ENCODE data around the gene EDARADD.
"Not testable (repeated sequence)": the region's sequence is repeated elsewhere in the genome, so short reads cannot be mapped to it uniquely, and the experiment has no call there.

Gene EDARADD

GRCh38 chr1:236440373-236440772 lies 46.3 kb downstream of the EDARADD start:
- no peak for DNase-seq

GRCh38 chr1:236450779-236451178 lies 56.7 kb downstream of the EDARADD start:
- DNase-seq: no peak

DNA sequence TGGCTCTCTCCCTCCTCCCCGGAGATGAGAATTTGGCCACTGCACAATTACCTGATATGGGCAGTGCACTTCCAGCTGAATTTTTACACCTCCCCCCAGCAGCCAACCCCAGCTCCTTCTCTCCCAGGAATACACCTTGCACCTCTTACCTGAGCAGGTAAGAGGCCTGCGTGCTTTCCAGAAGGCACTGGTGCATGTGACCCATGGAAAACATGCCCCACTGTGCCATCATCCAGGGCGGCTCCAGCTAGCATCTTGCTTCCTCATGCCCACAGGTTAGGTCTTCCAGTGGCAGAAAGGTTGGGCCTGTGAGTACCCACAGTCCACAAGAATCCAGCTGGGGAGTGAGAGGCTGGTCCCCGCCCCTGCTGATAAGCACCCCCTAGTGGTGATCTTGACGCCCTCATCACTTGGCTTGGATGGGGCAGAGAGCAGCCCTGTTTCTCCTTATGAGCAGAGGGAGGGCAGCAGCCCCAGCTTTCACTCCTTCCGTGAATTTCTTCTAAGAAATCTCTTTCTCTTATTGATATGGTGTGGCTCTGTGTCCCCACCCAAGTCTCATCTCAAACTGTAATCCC lies 57.8 kb downstream of the EDARADD start:
- DNase-seq: peak; percentile 35

DNA sequence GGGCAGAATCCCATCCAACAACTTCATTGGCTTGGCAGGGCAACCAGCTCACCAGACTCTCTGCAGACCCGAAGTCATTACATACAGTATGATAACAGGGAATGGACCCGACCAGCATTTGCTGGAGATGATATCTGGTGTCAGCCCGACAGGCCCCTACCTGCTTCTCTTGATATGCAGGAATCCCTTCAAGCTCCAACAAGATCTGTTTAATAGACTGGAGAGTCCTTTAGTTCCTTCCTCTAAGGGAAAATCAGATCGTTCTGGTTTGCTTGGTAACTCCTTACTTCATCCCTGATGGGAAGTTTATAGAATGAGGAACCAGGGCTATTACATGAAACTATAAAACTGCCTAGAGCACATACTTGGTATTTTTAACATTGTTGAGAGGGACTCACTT lies 61.2 kb downstream of the EDARADD start:
- no peak for DNase-seq

GRCh38 chr1:236457775-236458174 lies 63.7 kb downstream of the EDARADD start:
- DNase-seq: no peak

- DNase-seq: no peak
Measured at GRCh38 chr1:236458996-236459395, 64.9 kb downstream of the EDARADD start.

DNA sequence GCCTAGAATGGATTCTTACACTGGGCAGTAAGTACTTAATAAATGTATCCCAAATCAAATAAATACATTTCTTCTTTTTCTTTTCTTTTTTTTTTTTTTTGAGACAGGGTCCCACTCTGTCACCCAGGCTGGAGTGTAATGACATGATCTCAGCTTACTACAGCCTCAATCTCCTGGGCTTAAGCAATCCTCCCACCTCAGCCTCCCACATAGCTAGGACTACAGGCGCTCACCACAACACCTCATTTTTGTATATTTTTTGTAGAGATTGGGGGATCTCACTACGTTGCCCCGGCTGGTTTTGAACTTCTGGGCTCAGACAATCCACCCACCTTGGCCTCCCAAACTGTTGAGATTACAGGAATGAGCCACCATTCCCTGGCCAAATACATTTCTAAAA lies 66.0 kb downstream of the EDARADD start:
- DNase-seq: no peak

DNA sequence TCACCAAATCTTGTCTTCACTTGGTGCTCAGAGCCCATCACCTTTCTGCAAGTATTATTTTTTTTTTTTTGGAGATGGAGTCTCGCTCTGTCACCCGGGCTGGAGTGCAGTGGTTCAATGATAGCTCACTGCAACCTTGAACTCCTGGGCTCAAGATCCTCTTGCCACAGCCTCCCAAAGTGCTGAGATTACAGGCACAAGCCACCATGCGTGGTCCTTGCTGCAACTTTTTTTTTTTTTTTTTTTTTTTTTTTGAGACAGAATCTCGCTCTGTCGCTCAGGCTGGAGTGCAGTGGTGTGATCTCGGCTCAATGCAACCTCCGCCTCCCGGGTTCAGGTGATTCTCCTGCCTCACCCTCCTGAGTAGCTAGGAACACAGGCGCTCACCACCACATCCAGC lies 70.1 kb downstream of the EDARADD start:
- not testable (repeated sequence) for DNase-seq

DNA sequence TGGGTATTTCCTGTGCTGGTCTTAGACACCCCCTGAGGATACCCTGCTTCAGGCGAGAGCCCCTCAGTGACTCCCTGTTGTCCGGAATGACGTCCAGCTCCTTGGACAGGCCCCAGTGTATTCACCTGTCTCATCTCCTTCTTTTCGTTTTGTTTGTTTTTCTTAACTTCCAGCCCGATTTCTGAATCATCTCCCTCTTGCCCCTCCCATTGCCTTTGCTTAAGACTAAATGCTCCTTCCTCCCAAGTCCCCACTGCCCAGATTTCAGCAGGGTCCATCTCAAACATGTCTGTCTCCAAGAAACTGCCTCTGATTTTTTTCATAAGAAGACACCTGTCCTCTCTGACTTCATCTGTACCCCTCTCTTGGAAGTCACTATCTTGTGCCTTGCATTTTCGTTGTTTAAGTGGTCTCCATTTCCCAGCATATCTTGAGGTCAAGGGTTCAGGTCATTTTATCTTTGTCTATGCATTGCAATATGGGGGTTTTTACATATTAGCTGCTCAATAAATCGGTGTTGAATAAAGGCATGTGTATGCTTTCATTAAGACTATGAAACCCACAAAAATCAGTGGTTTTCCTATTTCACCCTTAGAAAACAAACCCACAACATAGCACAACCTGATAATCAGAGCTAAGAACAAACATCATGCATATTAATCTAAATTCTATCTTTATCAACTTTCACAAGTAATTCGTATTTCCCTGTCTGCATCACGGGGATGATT lies 71.3 kb downstream of the EDARADD start:
- DNase-seq: no peak

GRCh38 chr1:236465959-236466303 lies 71.8 kb downstream of the EDARADD start:
- DNase-seq: no peak

GRCh38 chr1:236467327-236467641 lies 73.2 kb downstream of the EDARADD start:
- DNase-seq: no peak

DNA sequence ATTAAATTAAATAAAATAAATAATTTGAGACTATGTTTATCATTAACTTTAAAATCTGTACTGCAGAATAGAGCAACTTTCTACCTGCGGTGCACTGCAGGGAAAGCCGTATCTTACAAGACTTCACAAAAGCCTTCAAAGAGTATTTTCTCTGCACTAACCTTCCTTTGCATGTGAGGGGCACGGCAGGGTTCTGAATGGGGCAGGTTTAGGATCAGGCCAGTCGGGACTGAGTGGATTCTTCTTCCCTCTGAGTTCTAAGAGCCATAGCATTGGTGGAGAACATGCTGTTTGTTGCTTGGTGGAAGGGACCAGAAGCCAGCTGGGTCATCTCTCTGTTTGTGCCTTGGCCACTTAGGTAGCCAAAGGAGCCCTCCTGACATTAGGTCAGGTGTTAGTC lies 74.5 kb downstream of the EDARADD start:
- no peak for DNase-seq

DNA sequence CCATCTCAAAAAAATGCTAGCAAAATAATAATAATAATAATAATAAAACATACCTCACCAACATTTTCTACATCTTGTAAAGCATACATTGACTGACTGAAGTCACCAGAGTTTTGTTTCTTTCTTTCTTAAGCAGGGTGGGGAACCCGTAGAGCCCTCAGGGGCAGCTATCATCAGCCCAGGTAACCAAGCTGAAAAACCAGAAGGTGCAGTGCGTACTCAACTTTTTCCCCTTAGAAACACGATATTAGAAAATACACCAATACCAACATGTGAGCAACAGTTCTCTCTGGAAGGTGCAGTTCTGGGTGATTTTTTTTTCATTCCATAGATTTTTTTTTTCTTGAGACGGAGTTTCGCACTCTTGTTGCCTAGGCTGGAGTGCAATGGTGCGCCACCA lies 75.4 kb downstream of the EDARADD start:
- DNase-seq: no peak

- no peak for DNase-seq
Measured at GRCh38 chr1:236471096-236471495, 77.0 kb downstream of the EDARADD start.

- DNase-seq: no peak
Measured at GRCh38 chr1:236471653-236472052, 77.6 kb downstream of the EDARADD start.

- no peak for DNase-seq
Measured at GRCh38 chr1:236472850-236473788, 79.0 kb downstream of the EDARADD start.

- DNase-seq: no peak
Measured at GRCh38 chr1:236476019-236476418, 81.9 kb downstream of the EDARADD start.

- DNase-seq: no peak
Measured at GRCh38 chr1:236480758-236481436, 86.8 kb downstream of the EDARADD start.

DNA sequence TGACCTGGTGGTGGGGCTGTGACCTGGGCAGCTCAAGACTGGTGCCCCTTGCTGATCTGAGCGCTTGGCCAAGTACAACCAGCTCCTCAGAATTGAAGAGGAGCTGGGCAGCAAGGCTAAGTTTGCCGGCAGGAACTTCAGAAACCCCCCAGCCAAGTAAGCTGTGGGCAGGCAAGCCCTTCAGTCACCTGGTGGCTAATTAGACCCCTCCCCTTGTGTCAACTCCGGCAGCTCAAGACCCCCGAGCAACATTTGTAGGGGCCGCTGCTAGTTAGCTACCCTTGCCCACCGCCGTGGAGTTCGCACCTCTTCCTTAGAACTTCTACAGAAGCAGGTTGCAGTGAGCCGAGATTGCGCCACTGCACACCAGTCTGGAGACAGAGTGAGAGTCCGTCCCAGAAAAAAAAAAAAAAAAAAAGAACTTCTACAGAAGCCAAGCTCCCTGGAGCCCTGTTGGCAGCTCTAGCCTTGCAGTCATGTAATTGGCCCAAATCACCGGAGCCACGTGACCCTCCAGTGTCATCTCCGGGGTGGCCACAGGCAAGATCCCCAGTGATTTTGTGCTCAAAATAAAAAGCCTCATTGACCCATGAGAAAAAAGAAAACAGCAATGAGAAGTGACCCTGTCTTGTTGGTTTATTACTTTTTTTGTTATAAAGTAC lies 90.4 kb downstream of the EDARADD start:
- DNase-seq: no peak

DNA sequence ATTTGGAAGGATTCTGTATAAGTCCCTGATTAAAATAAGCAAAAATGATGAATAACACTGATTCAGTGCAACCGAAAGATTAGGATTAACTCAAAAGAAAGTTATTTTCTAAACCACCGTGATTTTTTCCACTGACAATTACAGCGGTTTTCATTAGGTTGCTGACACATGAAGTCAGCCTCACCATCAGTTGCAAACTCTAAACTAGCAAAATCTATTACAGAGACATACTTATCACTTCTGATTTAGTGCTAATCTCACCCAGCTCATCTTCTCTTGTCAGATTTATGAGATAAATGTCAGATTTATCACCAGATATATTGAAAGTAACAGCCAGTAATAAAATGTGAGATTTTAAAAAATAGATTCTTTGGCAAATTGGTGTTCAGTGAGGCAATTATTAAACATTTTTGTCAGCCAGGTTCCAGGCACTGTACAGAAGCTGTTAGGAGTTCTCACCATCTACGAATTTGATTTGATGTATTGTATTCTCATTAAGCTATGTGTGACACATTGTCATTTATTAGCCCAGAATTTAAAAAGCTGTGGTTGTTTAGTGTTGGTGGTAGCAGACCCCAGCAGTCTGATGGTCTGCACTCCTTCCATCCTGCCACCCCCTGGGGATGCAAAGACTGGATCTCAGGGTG lies 92.4 kb downstream of the EDARADD start:
- no peak for DNase-seq

DNA sequence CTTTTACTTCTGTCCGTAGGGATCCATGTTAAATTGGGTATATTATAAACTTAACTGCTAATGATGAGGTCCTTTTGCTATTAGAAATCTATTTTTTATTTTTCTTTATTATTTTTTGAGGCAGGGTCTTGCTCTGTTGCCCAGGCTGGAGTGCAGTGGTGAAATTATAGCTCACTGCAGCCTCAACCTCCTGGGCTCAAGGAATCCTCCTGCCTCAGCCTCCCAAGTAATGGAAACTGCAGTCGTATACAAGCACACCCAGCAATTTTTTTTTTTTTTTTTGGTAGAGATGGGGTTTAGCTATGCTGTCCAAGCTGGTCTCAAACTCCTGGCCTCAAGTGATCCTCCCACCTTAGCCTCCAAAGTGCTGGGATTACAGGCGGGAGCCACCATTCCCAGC lies 95.1 kb downstream of the EDARADD start:
- not testable (repeated sequence) for DNase-seq

GRCh38 chr1:236489710-236490377 lies 95.8 kb downstream of the EDARADD start:
- no peak for DNase-seq
